Measurements from ENCODE around the gene HOXA10.

Gene HOXA10

DNA sequence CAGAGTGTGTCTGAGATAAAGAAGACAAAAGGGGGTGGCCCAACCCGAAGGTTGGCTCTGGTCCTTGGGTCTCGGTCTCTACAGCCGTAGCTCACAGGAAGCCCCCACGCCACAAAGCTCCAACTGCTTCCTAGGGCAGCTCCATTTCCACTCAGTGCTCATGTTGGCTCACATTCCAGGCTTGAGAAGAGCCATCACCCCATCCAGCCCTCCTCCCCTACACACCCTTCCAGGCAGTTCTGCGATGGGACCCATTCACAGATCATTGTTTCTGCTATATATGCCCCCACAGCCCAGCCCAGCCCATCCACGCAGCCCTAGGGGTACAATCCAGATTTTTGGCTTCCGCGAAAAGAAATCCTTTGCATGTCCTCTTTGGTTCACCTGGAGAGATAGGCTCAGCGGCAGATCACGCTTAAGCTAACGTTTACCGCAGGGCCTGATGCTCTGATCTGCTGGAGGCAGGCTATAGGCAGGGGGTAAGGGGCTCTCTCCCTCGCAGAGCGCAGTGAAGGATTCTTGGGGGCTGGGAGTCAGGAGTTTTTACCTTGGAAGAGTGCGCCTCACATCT lies 17.1 kb upstream of the HOXA10 start:
- H3K4ac ChIP-seq (ENCODE audit: low read depth in 1 of 2, low read length in 2 of 2), result no peak overlapping the region
- H2BK15ac ChIP-seq (ENCODE audit: low read depth, poor library complexity, severe bottlenecking), result no peak overlapping the region
- H2BK5ac ChIP-seq (ENCODE audit: low read depth, low read length, poor library complexity, severe bottlenecking), result no peak overlapping the region
- H2AFZ ChIP-seq (ENCODE audit: low read depth, low read length), result no peak overlapping the region
- 33% methylated on average over 15 of the region's 15 CpGs for WGBS
- no peak overlapping the region for H3K14ac ChIP-seq (ENCODE audit: low read length in 2 of 2)
- peaks cover 47 to 68% of the 10 kb centered on the region in 2 experiments for H3K27me3 ChIP-seq (ENCODE audit: control insufficient read depth in 1 of 2, insufficient read depth in 1 of 2, low read length in 2 of 2)
- H4K8ac ChIP-seq (ENCODE audit: low read length), result no peak overlapping the region
- DNase-seq, result no peak
- H3K4me2 ChIP-seq (ENCODE audit: low read length, poor library complexity, severe bottlenecking), result no peak overlapping the region
- no peak overlapping the region for H3K9ac ChIP-seq (ENCODE audit: low read length)
- H2AK5ac ChIP-seq (ENCODE audit: low read length, severe bottlenecking), result no peak overlapping the region
- H2BK120ac ChIP-seq (ENCODE audit: low read depth, low read length), result no peak overlapping the region
- H4K91ac ChIP-seq (ENCODE audit: low read length), result no peak overlapping the region
- no peaks in the 10 kb centered on the region for H3K9me3 ChIP-seq (ENCODE audit: control insufficient read depth, low read length)
- H3K4me3 ChIP-seq (ENCODE audit: insufficient read depth in 1 of 2, low read depth in 1 of 2, low read length in 2 of 2), result no peak overlapping the region
- H3K36me3 ChIP-seq (ENCODE audit: control insufficient read depth in 1 of 2, insufficient read depth in 2 of 2, low read depth in 1 of 2, low read length in 2 of 2), result peaks cover 0 to 3% of the 10 kb centered on the region in 2 experiments
- no peak overlapping the region for H3K18ac ChIP-seq (ENCODE audit: low read depth in 1 of 2, low read length in 2 of 2)
- H3K23ac ChIP-seq (ENCODE audit: low read length in 2 of 2), result no peak overlapping the region
- no peak overlapping the region for H2BK12ac ChIP-seq (ENCODE audit: low read length in 2 of 2)
- H3K27ac ChIP-seq (ENCODE audit: low read length, poor library complexity, severe bottlenecking), result no peak overlapping the region
- H3K4me1 ChIP-seq (ENCODE audit: control insufficient read depth, insufficient read depth, low read depth, low read length), result peaks cover 24% of the 10 kb centered on the region
- peaks cover 3% of the 10 kb centered on the region for H3K79me1 ChIP-seq (replicated peaks; ENCODE audit: low read length, poor library complexity, severe bottlenecking)

DNA sequence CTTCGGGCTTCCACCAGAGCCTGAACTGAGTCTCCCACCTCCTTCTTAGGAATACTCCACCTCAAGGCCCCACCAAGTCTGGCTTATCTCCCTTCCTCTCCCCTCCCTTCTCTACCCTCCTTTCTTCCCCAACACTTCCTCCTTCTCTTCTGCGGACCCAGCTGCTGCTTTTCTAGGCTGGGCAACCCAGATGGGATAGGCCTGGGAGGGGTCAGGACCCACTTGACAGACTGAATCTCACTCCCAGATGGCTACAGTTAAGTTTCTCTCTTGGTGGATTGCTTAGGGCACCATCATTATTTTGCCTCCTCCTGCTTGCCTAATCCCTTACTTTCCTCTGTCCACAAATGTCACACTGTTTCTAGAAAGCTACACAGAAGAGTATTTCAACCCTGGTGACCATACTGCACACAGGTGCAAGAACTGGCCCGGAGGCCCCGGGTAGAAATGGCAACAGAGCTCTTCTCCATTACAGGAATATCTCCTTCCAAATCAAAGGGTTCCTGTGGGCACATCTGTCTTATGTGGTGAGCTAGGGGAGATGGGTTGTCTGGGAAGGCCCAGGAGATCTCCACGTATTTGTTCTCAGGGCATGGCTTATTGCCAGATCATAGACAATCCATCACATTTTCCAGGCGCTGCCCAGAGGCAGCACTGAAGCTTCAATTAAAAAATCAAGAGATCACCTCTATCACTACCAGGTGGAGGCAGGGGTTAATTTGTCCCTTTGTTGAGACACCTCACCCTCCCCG lies 16.1 kb upstream of the HOXA10 start:
- Histone ChIP-seq H2BK15ac (ENCODE audit: low read depth, poor library complexity, severe bottlenecking) (no peak overlapping the region), H3K23ac (ENCODE audit: low read length in 2 of 2) (no peak overlapping the region)

DNA sequence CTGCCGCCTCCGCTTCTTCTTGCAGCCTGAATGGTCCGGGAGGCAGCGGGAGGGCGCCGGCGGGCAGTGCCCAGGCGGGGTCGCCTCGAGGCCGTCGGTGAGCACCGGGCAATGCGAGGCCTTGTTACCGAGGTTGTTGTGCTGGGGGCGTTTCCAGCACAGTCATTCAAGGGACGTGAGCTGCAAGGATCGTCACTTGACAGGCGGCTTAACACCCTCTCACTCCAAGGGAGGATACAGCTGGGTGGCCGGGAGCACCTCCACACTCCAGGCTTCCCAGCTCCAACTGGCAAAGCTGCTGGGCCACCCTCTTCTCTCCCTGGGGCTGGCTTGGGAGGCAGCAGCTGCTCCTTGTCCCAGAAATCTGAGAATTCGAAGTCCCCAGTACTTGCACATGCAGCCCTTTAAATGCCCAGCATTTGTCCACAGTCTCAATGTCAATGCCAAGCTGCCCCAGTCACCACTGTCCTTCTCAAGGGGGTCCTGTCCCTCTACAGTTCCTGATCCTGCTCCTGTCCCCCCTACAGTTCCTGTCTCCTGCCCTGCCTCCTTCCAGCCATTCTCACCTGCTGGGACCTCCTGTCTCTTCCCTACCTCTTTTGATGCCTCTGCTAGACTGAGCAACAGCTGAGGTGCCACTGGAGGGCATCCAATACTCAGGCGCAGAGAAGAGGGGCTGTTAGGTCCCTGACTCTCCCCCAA lies 15.3 kb upstream of the HOXA10 start:
- Histone ChIP-seq H2BK15ac (ENCODE audit: low read depth, poor library complexity, severe bottlenecking) (no peak overlapping the region), H3K4me1 (ENCODE audit: control insufficient read depth, insufficient read depth, low read depth, low read length) (peaks cover 24% of the 10 kb centered on the region), H4K91ac (ENCODE audit: low read length) (no peak overlapping the region), H3K36me3 (ENCODE audit: control insufficient read depth in 1 of 2, insufficient read depth in 2 of 2, low read depth in 1 of 2, low read length in 2 of 2) (peaks cover 0 to 3% of the 10 kb centered on the region in 2 experiments), H3K14ac (ENCODE audit: low read length in 2 of 2) (no peak overlapping the region), H3K9ac (ENCODE audit: low read length) (no peak overlapping the region), H4K8ac (ENCODE audit: low read length) (no peak overlapping the region), H3K27ac (ENCODE audit: low read length, poor library complexity, severe bottlenecking) (peak overlapping the region; percentile 89), H3K79me1 (replicated peaks; ENCODE audit: low read length, poor library complexity, severe bottlenecking) (peaks cover 3% of the 10 kb centered on the region), H2AFZ (ENCODE audit: low read depth, low read length) (no peak overlapping the region), H2BK12ac (ENCODE audit: low read length in 2 of 2) (no peak overlapping the region), H3K18ac (ENCODE audit: low read depth in 1 of 2, low read length in 2 of 2) (no peak overlapping the region), H3K23ac (ENCODE audit: low read length in 2 of 2) (no peak overlapping the region), H3K9me3 (ENCODE audit: control insufficient read depth, low read length) (no peaks in the 10 kb centered on the region), H3K4me3 (ENCODE audit: insufficient read depth in 1 of 2, low read depth in 1 of 2, low read length in 2 of 2) (peak overlapping the region in 1 of 2 experiments; percentile 64), H2BK5ac (ENCODE audit: low read depth, low read length, poor library complexity, severe bottlenecking) (peak overlapping the region; percentile 92), H3K4me2 (ENCODE audit: low read length, poor library complexity, severe bottlenecking) (peak overlapping the region; percentile 85), H2AK5ac (ENCODE audit: low read length, severe bottlenecking) (peak overlapping the region; percentile 3), H2BK120ac (ENCODE audit: low read depth, low read length) (no peak overlapping the region), H3K27me3 (ENCODE audit: control insufficient read depth in 1 of 2, insufficient read depth in 1 of 2, low read length in 2 of 2) (peaks cover 33 to 53% of the 10 kb centered on the region in 2 experiments), H3K4ac (ENCODE audit: low read depth in 1 of 2, low read length in 2 of 2) (no peak overlapping the region)
- WGBS, result 9% methylated on average over 21 of the region's 22 CpGs
- no peak for DNase-seq

More for the DNA sequence above, 16.1 kb upstream of the HOXA10 start:
- H3K9ac ChIP-seq (ENCODE audit: low read length), result no peak overlapping the region
- H3K4me2 ChIP-seq (ENCODE audit: low read length, poor library complexity, severe bottlenecking), result no peak overlapping the region
- H3K79me1 ChIP-seq (replicated peaks; ENCODE audit: low read length, poor library complexity, severe bottlenecking), result peaks cover 3% of the 10 kb centered on the region
- WGBS, result 45% methylated on average over 7 of the region's 7 CpGs
- no peak overlapping the region for H3K27ac ChIP-seq (ENCODE audit: low read length, poor library complexity, severe bottlenecking)
- H3K9me3 ChIP-seq (ENCODE audit: control insufficient read depth, low read length), result no peaks in the 10 kb centered on the region
- no peak overlapping the region for H3K18ac ChIP-seq (ENCODE audit: low read depth in 1 of 2, low read length in 2 of 2)
- H3K4me1 ChIP-seq (ENCODE audit: control insufficient read depth, insufficient read depth, low read depth, low read length), result peaks cover 24% of the 10 kb centered on the region
- no peak overlapping the region for H2AFZ ChIP-seq (ENCODE audit: low read depth, low read length)
- no peak for DNase-seq
- H4K91ac ChIP-seq (ENCODE audit: low read length), result no peak overlapping the region
- H2BK5ac ChIP-seq (ENCODE audit: low read depth, low read length, poor library complexity, severe bottlenecking), result no peak overlapping the region
- H2BK120ac ChIP-seq (ENCODE audit: low read depth, low read length), result no peak overlapping the region
- peaks cover 40 to 60% of the 10 kb centered on the region in 2 experiments for H3K27me3 ChIP-seq (ENCODE audit: control insufficient read depth in 1 of 2, insufficient read depth in 1 of 2, low read length in 2 of 2)
- H4K8ac ChIP-seq (ENCODE audit: low read length), result no peak overlapping the region
- no peak overlapping the region for H2BK12ac ChIP-seq (ENCODE audit: low read length in 2 of 2)
- no peak overlapping the region for H3K14ac ChIP-seq (ENCODE audit: low read length in 2 of 2)
- no peak overlapping the region for H2AK5ac ChIP-seq (ENCODE audit: low read length, severe bottlenecking)
- H3K4me3 ChIP-seq (ENCODE audit: insufficient read depth in 1 of 2, low read depth in 1 of 2, low read length in 2 of 2), result no peak overlapping the region
- peaks cover 0 to 3% of the 10 kb centered on the region in 2 experiments for H3K36me3 ChIP-seq (ENCODE audit: control insufficient read depth in 1 of 2, insufficient read depth in 2 of 2, low read depth in 1 of 2, low read length in 2 of 2)
- no peak overlapping the region for H3K4ac ChIP-seq (ENCODE audit: low read depth in 1 of 2, low read length in 2 of 2)
